Panc1 (cell line): ENCODE measurements around the gene ZNF799. TPM values are rescaled to one million over a fixed set of nuclear protein-coding genes. Genes with fewer than 3 reads are reported as not detected.

Experiments
- ATAC-seq: fragments of 200-7000 bp; cut with Tn5 transposase; 2 replicates; pipeline ENCODE4 v1.9.1; 2020; ENCODE audit warnings: mild to moderate bottlenecking, moderate library complexity
- Bru-seq: library from RNA; stranded (reverse); fragments of 400-500 nt; gene quantifications from one replicate; lab custom pipeline; 2021; lab: Mats Ljungman, UMichigan
- BruChase-seq, 2 experiments: library from RNA; stranded (reverse); fragments of 400-500 nt; gene quantifications; one replicate each; lab custom pipeline; 2021; lab: Mats Ljungman, UMichigan
- BruUV-seq: library from RNA; stranded (reverse); fragments of 400-500 nt; replicated peaks from 2 replicates; lab custom pipeline; 2021; lab: Mats Ljungman, UMichigan
- CTCF ChIA-PET: fragments of 300-600 bp; sonication (Branson Sonifier 250); formaldehyde crosslinking; loops from one replicate; lab custom pipeline; 2022; ENCODE audit warnings: antibody characterized with exemption; lab: Charles Lee
- POLR2A ChIA-PET: fragments of 300-600 bp; sonication (Branson Sonifier 250); formaldehyde crosslinking; loops from one replicate; lab custom pipeline; 2022; ENCODE audit warnings: antibody characterized with exemption; lab: Charles Lee
- DNase-seq: peaks from one replicate; pipeline ENCODE4 v3.0.0-alpha.2; 2010; ENCODE audit warnings: low read depth, low spot score
- H3K27ac ChIP-seq: 2 replicates; pipeline ENCODE4 v1.5.1; 2011; ENCODE audit warnings: mild to moderate bottlenecking, low read length, inconsistent platforms
- H3K27me3 ChIP-seq: fragments of 200-500 bp; sonication (Bioruptor generic); 2 replicates; pipeline ENCODE4 v1.6.0; 2014; ENCODE audit warnings: low read length, inconsistent platforms; ENCODE audit not compliant: control insufficient read depth, insufficient read depth
- H3K36me3 ChIP-seq: fragments of 200-500 bp; sonication (Bioruptor generic); 2 replicates; pipeline ENCODE4 v1.5.1; 2014; ENCODE audit warnings: inconsistent platforms, mild to moderate bottlenecking, low read length, moderate library complexity; ENCODE audit not compliant: control insufficient read depth, insufficient read depth
- H3K4me1 ChIP-seq: 2 replicates; pipeline ENCODE4 v1.5.1; 2011; ENCODE audit warnings: inconsistent platforms, mild to moderate bottlenecking, low read length, moderate library complexity; ENCODE audit not compliant: control insufficient read depth, insufficient read depth
- H3K4me3 ChIP-seq, 2 experiments: 2 replicates each; pipeline ENCODE4 v1.5.1; 2011 to 2012; ENCODE audit warnings: low read depth in 2 of 2, low read length in 2 of 2, mild to moderate bottlenecking in 2 of 2, inconsistent platforms in 1 of 2, moderate library complexity in 1 of 2
- H3K9me3 ChIP-seq: fragments of 200-500 bp; sonication (Bioruptor generic); 2 replicates; pipeline ENCODE4 v1.5.1; 2014; ENCODE audit warnings: low read depth, mild to moderate bottlenecking, inconsistent platforms, low read length, moderate library complexity; ENCODE audit not compliant: control insufficient read depth, insufficient read depth
- CTCF ChIP-seq: fragments of 450-650 bp; IDR thresholded peaks from 2 replicates; pipeline ENCODE4 v1.5.1; 2017; ENCODE audit warnings: mild to moderate bottlenecking
- POLR2AphosphoS5 ChIP-seq: IDR thresholded peaks from 2 replicates; pipeline ENCODE4 v1.6.1; 2012; ENCODE audit warnings: mild to moderate bottlenecking, low read depth, low read length, moderate library complexity
- REST ChIP-seq, 2 experiments: IDR thresholded peaks; 2 replicates each; pipeline ENCODE4 v1.6.1; 2011 to 2012; ENCODE audit warnings: low read depth in 2 of 2, control low read depth in 1 of 2, low read length in 1 of 2, mild to moderate bottlenecking in 1 of 2, moderate library complexity in 1 of 2; ENCODE audit not compliant: insufficient read depth in 1 of 2
- SIN3A ChIP-seq: IDR thresholded peaks from 2 replicates; pipeline ENCODE4 v1.6.1; 2012; ENCODE audit warnings: low read depth, mild to moderate bottlenecking, low read length, moderate library complexity, borderline replicate concordance; ENCODE audit not compliant: insufficient read depth
- TCF7L2 ChIP-seq: IDR thresholded peaks from 2 replicates; pipeline ENCODE4 v1.6.1; 2011; ENCODE audit warnings: mild to moderate bottlenecking, low read depth, low read length, inconsistent platforms
- in situ Hi-C: cut with HindIII; loops from 2 replicates; pipeline ENCODE4 v1.10.0; 2016; ENCODE audit warnings: low sequenced_read_pairs, low pct_unique_long_range_greater_than_20kb
- intact Hi-C: fragments of 100-400 bp; cut with micrococcal nuclease; formaldehyde crosslinking; loops from one replicate; pipeline ENCODE4 v1.10.0; 2022; ENCODE audit not compliant: unreplicated experiment
- long read RNA-seq: library from polyadenylated mRNA; unstranded; transcript quantifications from one replicate; pipeline ENCODE4 v2.0.0, GENCODE V29; 2021; ENCODE audit not compliant: unreplicated experiment
- polyA plus RNA-seq: library from polyadenylated mRNA; unstranded; fragments of >200 nt; gene quantifications from one replicate; pipeline ENCODE4 v1.2.1, GENCODE V29; 2012; ENCODE audit warnings: missing spikeins; ENCODE audit not compliant: insufficient read length
- total RNA-seq: library from RNA; stranded (reverse); gene quantifications from one replicate; pipeline ENCODE4 v1.2.1, GENCODE V29; 2021; ENCODE audit not compliant: unreplicated experiment

ZNF799 gene
- total RNA-seq = 4.5 TPM
- polyA plus RNA-seq = 1.4 TPM
- Bru-seq, nascent RNA = percentile 73 among the genes with signal in this experiment
- percentile 89 among the genes with signal in this experiment for BruChase-seq, experiment 1, labeled RNA remaining after a 2-hour chase
- percentile 74 among the genes with signal in this experiment for BruChase-seq, experiment 2, labeled RNA remaining after a 6-hour chase
- long read RNA-seq, transcript ZNF799-202 (4 exons, 2,583 nt) = major isoform, 10 of 11 reads
- long read RNA-seq, partial matches to known transcripts = 0 of 11 reads
- long read RNA-seq, other reads (novel, unspliced or antisense) = 1 of 11 reads

- Histone ChIP-seq H3K36me3 (no peaks in the 10 kb centered on the region), H3K9me3 (peaks cover 2% of the 10 kb centered on the region; the same call in 1 of the 2 replicates), H3K4me3 (peak within 1 kb of the TSS; percentile 69 to 78), H3K27ac (peak within 1 kb of the TSS; percentile 74; the same call in 1 of the 2 replicates), H3K4me1 (no peaks in the 10 kb centered on the region), H3K27me3 (no peaks in the 10 kb centered on the region)
- in situ Hi-C loops = no loop called here
- DNase-seq (peak; percentile 69), ATAC-seq (peak; percentile 97)
- no peak for TF ChIP-seq REST (IDR thresholded peaks at IDR 0.05; ENCODE audit: insufficient read depth in 1 of 2, low read depth in 2 of 2, low read length in 1 of 2)
- TF ChIP-seq CTCF = peak; percentile 29; the same call in 1 of the 2 replicates
- peak; percentile 96 for TF ChIP-seq TCF7L2
- TF ChIP-seq POLR2AphosphoS5 = peak; percentile 72
- TF ChIP-seq SIN3A = peak; percentile 75; the same call in 1 of the 2 replicates
- ChIA-PET POLR2A (no interaction called here), CTCF (no interaction called here)
- no TSS peak for BruUV-seq
- intact Hi-C loops = no loop called here
Observed at GRCh38 chr19:12400633-12401502, at the start of gene ZNF799. Gene ZNF799 (minus strand): TSS chr19:12401271. CDS start chr19:12401070, 201 bp downstream.

DNA sequence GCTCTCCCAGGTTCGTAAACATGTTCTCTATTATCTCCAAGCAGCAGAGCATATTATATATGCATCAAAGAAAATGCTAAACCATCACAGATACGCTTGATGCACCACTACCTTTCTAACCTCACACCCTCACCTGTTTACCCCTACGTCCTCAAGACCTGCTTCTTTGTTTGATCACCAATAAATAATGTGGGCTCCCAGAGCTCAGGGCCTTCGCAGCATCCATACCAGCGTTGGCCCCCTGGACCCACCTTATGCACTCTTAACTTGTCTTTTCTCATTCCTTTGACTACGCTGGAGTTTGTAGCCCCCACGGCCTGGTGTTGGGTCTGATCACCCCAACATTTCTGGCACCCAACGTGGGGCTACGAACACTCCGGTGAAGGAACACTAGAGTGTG lies 49.8 kb upstream of the ZNF799 start:
- H3K4me1 ChIP-seq = no peaks in the 10 kb centered on the region
- TF ChIP-seq POLR2AphosphoS5 (no peak), TCF7L2 (no peak), CTCF (no peak), REST (IDR thresholded peaks at IDR 0.05; ENCODE audit: insufficient read depth in 1 of 2, low read depth in 2 of 2, low read length in 1 of 2) (no peak), SIN3A (no peak)
- no peak overlapping the region for H3K4me3 ChIP-seq
- CTCF ChIA-PET = no interaction called here
- H3K27ac ChIP-seq = no peak overlapping the region
- no peaks in the 10 kb centered on the region for H3K27me3 ChIP-seq
- in situ Hi-C loops = no loop called here
- H3K36me3 ChIP-seq = no peaks in the 10 kb centered on the region
- peaks cover 5% of the 10 kb centered on the region; the same call in 1 of the 2 replicates for H3K9me3 ChIP-seq
- intact Hi-C loops = no loop called here
- ATAC-seq = no peak
- DNase-seq = no peak
- POLR2A ChIA-PET = no interaction called here
- BruUV-seq = no TSS peak
